Measurements from ENCODE around the gene PHLPP1.

PHLPP1 gene

DNA sequence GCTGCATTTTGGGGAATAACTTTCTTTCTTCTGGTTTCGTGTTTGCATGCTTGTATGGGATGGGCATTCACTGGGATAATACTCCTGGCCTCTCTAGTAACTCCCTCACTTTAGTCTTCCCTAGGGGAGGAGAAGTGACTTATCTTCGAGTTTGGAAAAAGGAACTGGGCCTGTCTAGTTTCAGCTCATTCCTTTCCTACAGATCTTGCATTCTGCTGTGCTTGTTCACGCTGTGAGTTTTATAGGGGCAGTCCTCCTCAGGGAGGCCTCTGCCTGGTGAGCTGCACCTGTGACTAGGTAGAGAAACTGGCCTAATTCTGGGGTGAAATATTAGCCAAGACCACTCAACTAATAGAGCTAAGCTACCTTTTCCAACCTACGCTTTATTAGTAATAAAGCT, 50.9 kb downstream of the PHLPP1 start:
- H3K79me1 ChIP-seq (ENCODE audit: low read depth, low read length), result peaks cover 2% of the 10 kb centered on the region
- H4K91ac ChIP-seq (ENCODE audit: low read depth, low read length, poor library complexity), result no peak overlapping the region
- peaks cover 0 to 4% of the 10 kb centered on the region in 2 donors for H3K4me1 ChIP-seq (ENCODE audit: control insufficient read depth in 2 of 2, insufficient read depth in 1 of 2, low read depth in 1 of 2, low read length in 2 of 2)
- no peak overlapping the region for H4K8ac ChIP-seq (ENCODE audit: low read depth, low read length)
- H3K27me3 ChIP-seq (ENCODE audit: control insufficient read depth in 3 of 3, insufficient read depth in 3 of 3, low read depth in 1 of 3, low read length in 3 of 3), result no peaks in the 10 kb centered on the region
- H3K9me3 ChIP-seq (replicated peaks in 1 of 2; ENCODE audit: control insufficient read depth in 2 of 2, insufficient read depth in 1 of 2, low read depth in 1 of 2, low read length in 2 of 2), result no peaks in the 10 kb centered on the region
- no peak overlapping the region for H3K14ac ChIP-seq (ENCODE audit: low read length)
- H3K18ac ChIP-seq (ENCODE audit: low read length), result no peak overlapping the region
- no CpG with 5 or more reads among the region's 4 CpGs for WGBS, 2 donors (ENCODE audit: extremely low coverage in 2 of 2, insufficient read length in 2 of 2, insufficient replicate concordance in 1 of 2)
- H3K27ac ChIP-seq (replicated peaks; ENCODE audit: low read length), result no peak overlapping the region
- H2AK5ac ChIP-seq (ENCODE audit: low read depth, low read length), result no peak overlapping the region
- no peak overlapping the region for H3K4me3 ChIP-seq (ENCODE audit: low read length in 2 of 2)
- H2BK5ac ChIP-seq (ENCODE audit: low read length), result no peak overlapping the region
- H3K4ac ChIP-seq (ENCODE audit: low read length), result no peak overlapping the region
- no peak overlapping the region for H3K23ac ChIP-seq (ENCODE audit: low read depth, low read length, poor library complexity)
- no peak overlapping the region for H2BK15ac ChIP-seq (ENCODE audit: low read length)
- H3K4me2 ChIP-seq (ENCODE audit: insufficient read depth, low read length, poor library complexity, severe bottlenecking), result no peak overlapping the region
- DNase-seq (ENCODE audit: low spot score), result no peak
- no peak overlapping the region for H2BK120ac ChIP-seq (ENCODE audit: low read depth, low read length)
- no peak overlapping the region for H2BK12ac ChIP-seq (ENCODE audit: low read length)
- no peaks in the 10 kb centered on the region for H3K36me3 ChIP-seq (replicated peaks in 1 of 2; ENCODE audit: control insufficient read depth in 2 of 2, insufficient read depth in 2 of 2, low read length in 2 of 2)
- no peak overlapping the region for H2AFZ ChIP-seq (ENCODE audit: low read length)
- H3K9ac ChIP-seq (ENCODE audit: low read depth, low read length, poor library complexity), result no peak overlapping the region

GRCh38 chr18:62767321-62767720, 52.0 kb downstream of the PHLPP1 start:
- Histone ChIP-seq H3K36me3 (replicated peaks in 1 of 2; ENCODE audit: control insufficient read depth in 2 of 2, insufficient read depth in 2 of 2, low read length in 2 of 2) (no peaks in the 10 kb centered on the region), H3K14ac (ENCODE audit: low read length) (no peak overlapping the region), H2AK5ac (ENCODE audit: low read depth, low read length) (no peak overlapping the region), H3K18ac (ENCODE audit: low read length) (no peak overlapping the region), H2BK12ac (ENCODE audit: low read length) (no peak overlapping the region), H4K91ac (ENCODE audit: low read depth, low read length, poor library complexity) (no peak overlapping the region), H3K9ac (ENCODE audit: low read depth, low read length, poor library complexity) (no peak overlapping the region), H3K79me1 (ENCODE audit: low read depth, low read length) (peaks cover 2% of the 10 kb centered on the region), H2BK15ac (ENCODE audit: low read length) (no peak overlapping the region), H2AFZ (ENCODE audit: low read length) (no peak overlapping the region), H3K4me2 (ENCODE audit: insufficient read depth, low read length, poor library complexity, severe bottlenecking) (no peak overlapping the region), H3K9me3 (replicated peaks in 1 of 2; ENCODE audit: control insufficient read depth in 2 of 2, insufficient read depth in 1 of 2, low read depth in 1 of 2, low read length in 2 of 2) (no peaks in the 10 kb centered on the region), H3K27me3 (ENCODE audit: control insufficient read depth in 3 of 3, insufficient read depth in 3 of 3, low read depth in 1 of 3, low read length in 3 of 3) (no peaks in the 10 kb centered on the region), H3K4ac (ENCODE audit: low read length) (no peak overlapping the region), H2BK120ac (ENCODE audit: low read depth, low read length) (no peak overlapping the region), H4K8ac (ENCODE audit: low read depth, low read length) (no peak overlapping the region), H3K23ac (ENCODE audit: low read depth, low read length, poor library complexity) (no peak overlapping the region), H3K4me3 (ENCODE audit: low read length in 2 of 2) (no peak overlapping the region), H3K27ac (replicated peaks; ENCODE audit: low read length) (no peak overlapping the region), H3K4me1 (ENCODE audit: control insufficient read depth in 2 of 2, insufficient read depth in 1 of 2, low read depth in 1 of 2, low read length in 2 of 2) (peaks cover 0 to 4% of the 10 kb centered on the region in 2 donors), H2BK5ac (ENCODE audit: low read length) (no peak overlapping the region)
- WGBS, 2 donors (ENCODE audit: extremely low coverage in 2 of 2, insufficient read length in 2 of 2, insufficient replicate concordance in 1 of 2), result no CpG with 5 or more reads among the region's 5 CpGs
- DNase-seq (ENCODE audit: low spot score), result no peak

- H3K4me2 ChIP-seq (ENCODE audit: insufficient read depth, low read length, poor library complexity, severe bottlenecking), result no peak overlapping the region
- no peak overlapping the region for H3K23ac ChIP-seq (ENCODE audit: low read depth, low read length, poor library complexity)
- no CpG with 5 or more reads among the region's 3 CpGs for WGBS, 2 donors (ENCODE audit: extremely low coverage in 2 of 2, insufficient read length in 2 of 2, insufficient replicate concordance in 1 of 2)
- H2AFZ ChIP-seq (ENCODE audit: low read length), result no peak overlapping the region
- H3K4me1 ChIP-seq (ENCODE audit: control insufficient read depth in 2 of 2, insufficient read depth in 1 of 2, low read depth in 1 of 2, low read length in 2 of 2), result peaks cover 0 to 4% of the 10 kb centered on the region in 2 donors
- H2BK120ac ChIP-seq (ENCODE audit: low read depth, low read length), result no peak overlapping the region
- no peak overlapping the region for H3K9ac ChIP-seq (ENCODE audit: low read depth, low read length, poor library complexity)
- no peak overlapping the region for H2AK5ac ChIP-seq (ENCODE audit: low read depth, low read length)
- no peak overlapping the region for H3K4ac ChIP-seq (ENCODE audit: low read length)
- no peak overlapping the region for H4K91ac ChIP-seq (ENCODE audit: low read depth, low read length, poor library complexity)
- no peak overlapping the region for H3K14ac ChIP-seq (ENCODE audit: low read length)
- H3K27me3 ChIP-seq (ENCODE audit: control insufficient read depth in 3 of 3, insufficient read depth in 3 of 3, low read depth in 1 of 3, low read length in 3 of 3), result no peaks in the 10 kb centered on the region
- no peak overlapping the region for H2BK12ac ChIP-seq (ENCODE audit: low read length)
- no peak overlapping the region for H3K27ac ChIP-seq (replicated peaks; ENCODE audit: low read length)
- H2BK5ac ChIP-seq (ENCODE audit: low read length), result no peak overlapping the region
- no peak overlapping the region for H2BK15ac ChIP-seq (ENCODE audit: low read length)
- no peak overlapping the region for H3K4me3 ChIP-seq (ENCODE audit: low read length in 2 of 2)
- H3K36me3 ChIP-seq (replicated peaks in 1 of 2; ENCODE audit: control insufficient read depth in 2 of 2, insufficient read depth in 2 of 2, low read length in 2 of 2), result no peaks in the 10 kb centered on the region
- no peak overlapping the region for H3K18ac ChIP-seq (ENCODE audit: low read length)
- peaks cover 2% of the 10 kb centered on the region for H3K79me1 ChIP-seq (ENCODE audit: low read depth, low read length)
- DNase-seq (ENCODE audit: low spot score), result no peak
- H3K9me3 ChIP-seq (replicated peaks in 1 of 2; ENCODE audit: control insufficient read depth in 2 of 2, insufficient read depth in 1 of 2, low read depth in 1 of 2, low read length in 2 of 2), result no peaks in the 10 kb centered on the region
- H4K8ac ChIP-seq (ENCODE audit: low read depth, low read length), result no peak overlapping the region
Measured at GRCh38 chr18:62767836-62768557, 52.7 kb downstream of the PHLPP1 start.

- Histone ChIP-seq H2BK5ac (ENCODE audit: low read length) (no peak overlapping the region), H3K14ac (ENCODE audit: low read length) (no peak overlapping the region), H3K27me3 (ENCODE audit: control insufficient read depth in 3 of 3, insufficient read depth in 3 of 3, low read depth in 1 of 3, low read length in 3 of 3) (no peaks in the 10 kb centered on the region), H2BK12ac (ENCODE audit: low read length) (no peak overlapping the region), H2BK120ac (ENCODE audit: low read depth, low read length) (no peak overlapping the region), H4K91ac (ENCODE audit: low read depth, low read length, poor library complexity) (no peak overlapping the region), H3K9ac (ENCODE audit: low read depth, low read length, poor library complexity) (no peak overlapping the region), H3K4me3 (ENCODE audit: low read length in 2 of 2) (no peak overlapping the region), H3K36me3 (replicated peaks in 1 of 2; ENCODE audit: control insufficient read depth in 2 of 2, insufficient read depth in 2 of 2, low read length in 2 of 2) (no peaks in the 10 kb centered on the region), H2AK5ac (ENCODE audit: low read depth, low read length) (no peak overlapping the region), H3K4me1 (ENCODE audit: control insufficient read depth in 2 of 2, insufficient read depth in 1 of 2, low read depth in 1 of 2, low read length in 2 of 2) (peaks cover 0 to 2% of the 10 kb centered on the region in 2 donors), H3K18ac (ENCODE audit: low read length) (no peak overlapping the region), H3K4me2 (ENCODE audit: insufficient read depth, low read length, poor library complexity, severe bottlenecking) (no peak overlapping the region), H2AFZ (ENCODE audit: low read length) (no peak overlapping the region), H3K23ac (ENCODE audit: low read depth, low read length, poor library complexity) (no peak overlapping the region), H4K8ac (ENCODE audit: low read depth, low read length) (no peak overlapping the region), H3K4ac (ENCODE audit: low read length) (no peak overlapping the region), H2BK15ac (ENCODE audit: low read length) (no peak overlapping the region), H3K9me3 (replicated peaks in 1 of 2; ENCODE audit: control insufficient read depth in 2 of 2, insufficient read depth in 1 of 2, low read depth in 1 of 2, low read length in 2 of 2) (no peaks in the 10 kb centered on the region), H3K79me1 (ENCODE audit: low read depth, low read length) (peaks cover 2% of the 10 kb centered on the region), H3K27ac (replicated peaks; ENCODE audit: low read length) (no peak overlapping the region)
- WGBS, 2 donors (ENCODE audit: extremely low coverage in 2 of 2, insufficient read length in 2 of 2, insufficient replicate concordance in 1 of 2), result no CpG with 5 or more reads among the region's 2 CpGs
- no peak for DNase-seq (ENCODE audit: low spot score)
Measured at GRCh38 chr18:62768558-62768943, 53.2 kb downstream of the PHLPP1 start.

Measured in neuronal stem cell (in vitro differentiated cells).